ENCODE results near the gene TMEM145.
"Not testable (repeated sequence)": the region's sequence is repeated elsewhere in the genome, so short reads cannot be mapped to it uniquely, and the experiment has no call there.

Gene TMEM145

DNA sequence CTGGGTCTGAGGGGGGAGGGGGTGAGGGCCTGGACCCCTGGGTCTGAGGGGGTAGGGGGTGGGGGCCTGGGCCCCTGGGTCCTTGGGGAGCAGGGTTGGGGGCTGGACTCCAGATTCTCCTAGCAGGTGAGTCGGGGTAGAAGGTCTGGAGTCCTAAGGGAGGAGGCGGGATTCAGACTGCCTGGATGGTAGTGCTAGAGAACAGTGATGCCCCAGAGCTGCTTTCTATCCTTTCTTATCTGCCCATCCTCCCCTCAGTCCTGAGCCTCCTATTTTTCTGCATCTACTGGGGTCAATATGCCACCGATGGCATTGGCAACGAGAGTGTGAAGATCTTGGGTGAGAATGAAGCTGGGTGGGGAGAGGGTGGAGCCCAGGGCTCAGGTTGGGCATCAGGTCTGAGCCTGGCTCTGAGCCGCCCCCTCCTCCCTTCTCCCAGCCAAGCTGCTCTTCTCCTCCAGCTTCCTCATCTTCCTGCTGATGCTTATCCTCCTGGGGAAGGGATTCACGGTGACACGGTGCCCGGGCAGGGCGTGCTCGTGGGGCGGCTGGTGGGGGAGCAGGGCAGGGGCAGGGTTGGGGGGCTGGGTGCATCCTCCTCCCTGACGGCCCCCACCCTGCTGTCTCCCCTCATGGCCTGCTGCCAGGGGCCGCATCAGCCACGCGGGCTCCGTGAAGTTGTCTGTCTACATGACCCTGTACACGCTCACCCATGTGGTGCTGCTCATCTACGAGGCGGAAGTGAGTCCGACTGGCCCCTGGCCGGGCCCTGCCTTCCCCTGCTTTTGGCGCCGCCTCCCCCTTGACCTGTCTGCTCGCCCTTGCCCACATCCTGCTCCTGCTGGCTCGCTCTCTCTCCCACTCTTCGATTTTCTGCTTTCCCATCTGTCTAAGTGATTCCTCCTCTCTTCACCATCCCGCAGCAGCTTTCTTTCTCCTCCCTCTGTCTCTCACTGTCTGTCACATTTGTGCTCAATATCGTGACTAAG is 3.4 kb downstream of the TMEM145 start:
- DNase-seq, result no peak

DNA sequence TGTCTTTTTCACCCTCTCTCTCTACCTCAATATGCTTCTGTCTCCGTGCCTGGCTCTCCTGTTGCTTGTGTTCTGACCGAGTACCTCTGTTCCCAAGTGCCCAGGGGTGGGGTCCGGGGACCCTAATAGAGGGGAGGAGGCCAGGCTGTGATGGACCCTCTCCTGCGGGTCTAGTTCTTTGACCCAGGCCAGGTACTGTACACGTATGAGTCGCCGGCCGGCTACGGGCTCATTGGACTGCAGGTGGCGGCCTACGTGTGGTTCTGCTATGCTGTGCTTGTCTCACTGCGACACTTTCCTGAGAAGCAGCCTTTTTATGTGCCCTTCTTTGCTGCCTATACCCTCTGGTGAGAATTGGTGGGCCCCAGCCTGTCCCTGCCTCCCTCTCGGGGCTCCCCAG is 4.4 kb downstream of the TMEM145 start:
- no peak for DNase-seq

DNA sequence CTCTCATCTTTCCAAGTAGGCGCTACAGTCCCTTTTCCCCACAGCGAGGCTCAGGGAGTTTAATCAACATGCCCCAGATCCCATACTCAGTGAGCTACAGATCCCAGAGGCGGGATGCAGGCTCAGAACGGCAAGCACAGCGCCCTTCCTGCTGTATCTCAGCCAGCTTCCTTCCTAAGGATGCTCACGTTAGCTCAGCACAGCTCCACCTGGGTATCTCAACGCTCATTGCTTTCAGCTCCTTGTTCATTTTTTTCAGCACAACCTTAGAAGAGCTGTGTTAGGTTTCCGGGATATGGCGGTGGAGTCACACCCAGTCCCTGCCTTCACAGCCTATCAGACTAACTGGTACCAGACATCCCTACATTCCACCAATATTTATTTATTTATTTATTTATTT is 9.2 kb downstream of the TMEM145 start:
- no peak for DNase-seq

DNA sequence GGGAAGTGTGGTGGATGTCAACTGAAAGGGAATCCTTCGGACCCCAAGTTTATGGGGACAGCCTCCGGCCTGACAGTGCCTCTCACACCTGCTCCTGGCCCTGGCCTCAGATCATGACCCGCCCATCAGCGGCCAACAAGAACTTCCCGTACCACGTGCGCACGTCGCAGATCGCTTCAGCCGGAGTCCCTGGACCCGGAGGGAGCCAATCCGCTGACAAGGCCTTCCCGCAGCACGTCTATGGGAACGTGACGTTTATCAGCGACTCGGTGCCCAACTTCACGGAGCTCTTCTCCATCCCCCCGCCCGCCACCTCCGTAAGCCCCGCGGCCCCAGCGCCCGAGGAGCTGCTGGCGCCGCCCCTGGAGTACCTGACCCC is 10.4 kb downstream of the TMEM145 start:
- DNase-seq, result no peak

DNA sequence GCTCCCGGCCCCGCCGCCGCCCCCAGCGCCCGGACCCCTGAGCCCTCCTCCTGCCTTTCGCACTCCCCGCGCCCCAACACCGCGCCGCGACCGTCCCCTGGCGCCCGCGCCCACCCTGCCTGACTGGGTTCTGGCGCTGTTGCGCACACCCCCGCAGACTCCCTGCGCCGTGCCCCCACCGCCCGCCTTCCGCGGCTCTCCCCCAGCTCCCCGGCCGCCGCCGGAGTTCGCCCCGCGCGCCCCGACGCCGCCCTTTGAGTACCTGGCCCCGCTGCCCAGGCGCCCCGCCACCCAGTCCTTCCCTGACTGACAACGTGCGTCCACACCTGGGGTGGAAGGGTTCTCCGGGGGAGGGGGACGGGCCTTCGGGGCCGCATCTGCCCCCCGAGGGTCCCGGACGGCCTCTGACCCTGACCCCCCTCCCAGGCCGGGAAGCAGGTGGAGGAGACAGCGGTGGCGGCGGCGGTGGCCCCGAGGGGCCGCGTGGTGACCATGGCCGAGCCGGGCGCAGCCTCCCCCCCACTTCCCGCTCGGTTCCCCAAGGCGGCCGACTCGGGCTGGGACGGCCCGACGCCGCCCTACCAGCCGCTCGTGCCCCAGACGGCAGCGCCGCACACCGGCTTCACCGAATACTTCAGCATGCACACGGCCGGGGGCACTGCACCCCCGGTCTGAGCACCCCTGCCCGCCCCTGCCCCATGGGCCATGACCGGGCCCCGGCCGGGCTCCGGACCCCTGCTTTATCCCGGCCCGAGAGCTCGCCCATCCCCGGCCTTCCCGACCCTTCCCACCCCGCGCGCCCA is 10.9 kb downstream of the TMEM145 start:
- no peak for DNase-seq

DNA sequence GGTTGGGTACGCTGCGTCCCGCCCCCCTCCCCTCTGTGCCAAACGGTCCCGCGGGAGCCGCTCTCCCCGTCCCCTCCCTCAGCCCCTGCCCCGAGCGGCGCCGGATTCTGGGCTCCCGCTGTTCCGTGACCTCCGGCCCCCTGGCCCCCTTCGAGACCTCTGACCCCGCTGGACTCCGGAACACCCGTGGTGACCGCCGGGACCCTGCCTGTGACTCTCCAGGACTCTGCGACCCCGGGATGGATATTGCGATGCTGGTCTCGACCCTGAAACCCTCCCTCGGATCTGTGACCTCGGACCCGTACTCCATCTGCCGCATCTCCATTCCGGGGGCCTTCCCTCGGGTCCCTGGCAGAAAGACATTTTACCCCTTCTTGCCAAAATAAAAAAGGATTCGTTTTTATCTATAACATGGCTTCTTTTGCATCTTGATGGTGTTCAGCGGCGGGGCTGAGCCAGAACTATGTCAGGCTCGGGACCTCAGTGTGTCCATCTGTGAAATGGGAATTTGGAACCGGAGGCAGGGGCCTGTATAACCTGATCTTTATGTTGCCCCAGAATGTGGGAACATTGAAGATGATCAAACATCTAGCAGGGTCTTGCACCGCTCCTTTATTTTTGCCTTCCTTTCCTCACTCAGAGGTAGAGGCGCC is 11.7 kb downstream of the TMEM145 start:
- no peak for DNase-seq

DNA sequence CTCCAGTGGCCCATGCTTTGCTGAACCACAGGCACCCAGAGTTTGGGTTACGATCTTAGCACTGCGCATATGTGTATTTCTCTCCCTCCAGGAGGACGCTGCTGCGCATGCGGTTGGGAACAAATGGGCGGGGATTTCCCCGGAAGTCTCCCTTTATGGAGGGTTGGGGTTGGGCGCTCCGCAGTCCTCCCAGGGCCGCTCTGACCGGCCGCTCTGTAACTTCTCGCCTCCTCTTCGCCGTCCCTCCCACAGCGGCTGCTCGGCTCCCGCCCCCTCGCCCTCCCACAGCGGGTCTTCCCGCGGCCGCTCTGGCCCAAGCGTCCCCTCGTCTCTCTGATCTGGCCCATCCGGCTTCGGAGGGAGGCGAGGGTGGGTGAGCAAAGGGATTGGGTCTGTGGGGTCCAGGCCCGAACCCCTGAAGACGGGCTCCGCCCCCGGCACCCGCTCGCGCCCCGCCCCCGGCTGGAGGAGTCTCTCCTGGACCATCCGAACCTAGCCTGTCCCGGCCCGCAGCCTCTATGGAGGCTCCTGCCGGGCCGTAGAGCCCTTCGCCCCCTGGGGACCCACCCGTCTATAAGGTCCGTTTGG is 12.3 kb downstream of the TMEM145 start, which contains the start of gene MEGF8:
TSS of gene MEGF8 (plus strand) at position 328 of the 588 bp plus-strand sequence. CDS start 609 bp downstream, outside the sequence.
- DNase-seq, result peak; percentile 80 to 98

DNA sequence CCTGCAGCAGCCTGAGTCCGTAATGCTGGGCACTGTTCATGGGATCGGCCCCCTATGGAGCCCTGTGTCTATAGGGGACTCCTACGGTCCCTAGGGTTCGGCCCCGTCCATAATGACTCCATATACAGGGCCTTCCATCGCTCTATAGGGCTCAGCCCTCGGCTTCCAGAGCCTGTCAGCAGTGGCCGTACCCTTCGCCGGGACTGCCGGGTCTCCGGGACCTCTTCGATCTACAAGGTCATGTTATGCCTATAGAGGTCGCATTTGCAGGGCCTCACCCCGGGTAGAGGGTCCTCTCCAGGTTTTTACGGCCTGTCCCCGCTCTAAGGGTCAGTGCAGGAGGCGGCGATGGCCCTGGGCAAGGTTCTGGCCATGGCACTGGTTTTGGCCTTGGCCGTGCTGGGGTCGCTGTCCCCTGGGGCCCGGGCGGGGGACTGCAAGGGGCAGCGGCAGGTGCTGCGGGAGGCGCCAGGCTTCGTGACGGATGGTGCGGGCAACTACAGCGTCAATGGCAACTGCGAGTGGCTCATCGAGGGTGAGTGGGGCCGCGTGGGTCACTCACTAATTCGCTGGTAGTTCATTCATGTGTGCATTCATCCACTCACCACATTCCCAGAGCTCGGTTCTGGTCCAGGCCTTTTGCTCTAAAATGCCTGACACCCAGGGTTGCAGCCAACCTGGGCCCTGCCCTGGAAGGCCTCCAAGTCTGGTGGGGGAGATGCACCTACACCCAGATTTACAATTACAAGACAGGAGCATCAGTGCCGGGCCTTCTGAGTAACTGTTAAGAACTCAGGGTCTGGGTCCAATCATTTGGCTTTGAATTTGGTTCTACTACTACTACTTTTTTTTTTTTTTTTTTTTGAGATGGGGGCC is 13.0 kb downstream of the TMEM145 start:
- DNase-seq, result no peak

DNA sequence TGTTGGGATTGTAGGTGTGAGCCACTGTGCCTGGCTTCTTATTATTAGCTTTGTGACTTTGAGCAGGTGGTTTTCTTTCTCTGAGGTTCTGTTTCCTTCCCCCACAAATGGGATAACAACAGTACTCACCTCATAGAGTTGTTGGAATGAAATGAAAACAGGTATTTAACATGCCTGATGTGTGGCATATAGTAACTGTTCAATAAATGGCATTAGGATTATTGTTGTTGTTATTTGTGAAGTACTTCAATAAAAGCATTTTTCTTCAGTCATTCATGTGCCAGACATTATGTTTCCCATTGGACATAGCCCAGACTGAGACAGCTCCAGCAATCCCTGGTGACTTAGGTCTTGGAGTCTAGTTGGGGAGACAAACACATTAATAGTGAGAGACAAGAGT is 13.9 kb downstream of the TMEM145 start:
- DNase-seq, result no peak

DNA sequence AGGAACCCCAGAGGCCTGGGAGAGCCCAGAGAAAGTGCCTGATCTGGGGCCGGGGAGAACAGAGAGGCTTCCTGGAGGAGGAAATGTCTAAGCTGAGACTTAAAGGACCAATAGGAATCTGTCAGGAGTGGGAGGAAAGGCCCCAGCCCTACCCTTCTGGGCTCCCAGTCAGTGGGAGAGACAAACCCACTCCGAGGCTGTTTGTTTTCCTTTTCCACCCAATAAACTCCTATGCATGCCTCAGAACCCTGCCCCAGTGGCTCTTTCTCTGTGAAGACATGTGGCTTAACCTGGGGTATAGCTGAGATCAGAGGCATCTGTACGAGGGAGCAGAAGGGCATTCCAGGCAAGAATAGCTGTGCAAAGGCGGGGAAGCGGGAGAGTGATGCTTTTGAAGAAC is 14.3 kb downstream of the TMEM145 start:
- no peak for DNase-seq

DNA sequence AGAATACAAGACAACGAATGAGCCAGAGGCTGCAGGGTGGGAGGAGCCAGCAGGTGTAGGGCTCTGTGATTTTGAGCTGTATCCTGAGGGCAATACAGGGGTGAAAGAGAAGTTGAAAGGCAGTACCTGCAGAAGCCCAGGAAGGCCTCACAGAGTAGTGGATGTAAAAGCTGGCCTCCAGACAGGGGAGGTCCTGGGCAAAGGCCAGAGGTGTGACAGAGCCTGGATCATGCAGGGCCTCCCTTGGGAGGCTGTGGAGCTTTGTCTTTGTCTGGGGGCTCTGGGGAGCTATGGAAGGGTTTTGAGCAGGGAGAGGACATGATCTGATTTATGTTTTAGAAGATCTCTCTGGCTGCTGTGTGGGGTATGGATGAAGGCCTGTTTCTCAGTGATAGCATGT is 15.0 kb downstream of the TMEM145 start:
- DNase-seq, result no peak

DNA sequence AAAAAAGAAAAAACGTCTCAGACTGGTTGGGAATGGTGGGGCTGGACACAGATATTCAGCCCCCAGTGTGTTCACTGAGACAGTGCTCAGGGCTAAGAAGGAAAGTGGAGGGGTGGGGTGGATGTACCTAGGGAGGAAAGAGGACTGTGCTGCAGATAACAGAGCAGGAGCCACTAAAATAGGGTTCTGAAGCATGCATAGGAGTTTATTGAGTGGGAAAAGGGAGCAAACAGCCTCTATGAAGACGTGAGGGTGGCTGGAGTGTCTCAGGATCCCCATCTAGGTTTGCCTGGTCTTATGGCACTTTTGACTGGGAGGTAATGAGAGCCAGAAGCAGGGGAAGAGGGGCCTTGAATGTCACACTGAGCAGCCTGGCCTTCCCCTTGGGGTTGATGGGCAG is 15.7 kb downstream of the TMEM145 start:
- DNase-seq, result no peak

DNA sequence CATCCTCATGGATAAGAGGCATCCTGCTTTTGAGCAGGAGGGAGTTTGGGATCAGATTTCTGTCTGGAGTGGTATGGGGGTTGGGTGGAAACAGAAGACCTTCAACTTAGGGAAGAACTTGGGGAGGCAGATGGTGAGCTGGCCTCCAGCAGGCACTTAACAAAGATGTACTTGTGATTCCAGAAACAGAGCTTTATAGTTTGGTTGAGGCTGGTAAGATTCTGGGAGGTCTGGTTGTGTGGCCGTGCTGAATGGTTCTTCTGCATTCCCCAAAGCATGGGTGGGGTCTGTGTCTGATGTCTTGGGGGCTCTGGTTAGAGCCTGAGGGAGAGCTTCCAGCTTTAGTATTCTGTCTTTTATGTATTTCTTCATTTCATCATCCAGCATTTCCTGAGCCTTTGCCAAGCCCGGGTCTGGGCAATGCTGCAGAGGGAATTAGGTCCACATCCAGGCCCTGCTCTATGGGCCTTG is 17.2 kb downstream of the TMEM145 start:
- DNase-seq, result no peak

DNA sequence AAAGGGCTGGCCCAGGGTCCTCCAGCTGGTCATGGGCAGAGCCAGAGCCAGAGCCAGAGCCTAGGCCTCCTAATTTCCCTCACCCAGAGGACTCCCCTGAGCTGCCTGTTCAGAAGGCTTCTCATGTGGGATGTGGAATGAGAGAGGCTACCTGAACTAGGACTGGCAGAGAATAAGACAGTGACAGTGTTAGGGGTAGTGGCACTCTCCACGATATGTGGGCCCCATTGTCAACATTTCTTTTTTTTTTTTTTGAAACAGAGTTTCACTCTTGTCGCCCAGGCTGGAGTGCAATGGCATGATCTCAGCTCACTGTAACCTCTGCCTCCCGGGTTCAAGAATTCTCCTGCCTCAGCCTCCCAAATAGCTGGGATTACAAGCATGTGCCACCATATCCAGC is 18.2 kb downstream of the TMEM145 start:
- not testable (repeated sequence) for DNase-seq

DNA sequence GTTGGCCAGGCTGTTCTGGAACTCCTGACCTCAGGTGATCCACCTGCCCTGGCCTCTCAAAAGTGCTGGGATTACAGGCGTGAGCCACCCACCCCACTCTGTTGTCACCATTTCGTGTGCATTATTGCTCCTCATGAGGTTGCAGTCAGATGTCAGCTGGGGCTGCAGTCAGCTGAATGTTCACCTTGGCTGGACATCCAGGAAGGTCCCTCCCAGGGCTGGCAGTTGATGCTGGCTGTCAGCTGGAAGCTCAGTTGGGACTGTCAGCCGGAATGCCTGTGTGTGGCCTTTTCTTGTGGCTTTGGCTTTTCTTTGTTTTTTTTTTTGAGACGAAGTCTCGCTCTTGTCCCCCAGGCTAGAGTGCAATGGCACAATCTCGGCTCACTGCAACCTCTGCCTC is 18.9 kb downstream of the TMEM145 start:
- DNase-seq, result peak in 1 of 2 experiments; percentile 21

DNA sequence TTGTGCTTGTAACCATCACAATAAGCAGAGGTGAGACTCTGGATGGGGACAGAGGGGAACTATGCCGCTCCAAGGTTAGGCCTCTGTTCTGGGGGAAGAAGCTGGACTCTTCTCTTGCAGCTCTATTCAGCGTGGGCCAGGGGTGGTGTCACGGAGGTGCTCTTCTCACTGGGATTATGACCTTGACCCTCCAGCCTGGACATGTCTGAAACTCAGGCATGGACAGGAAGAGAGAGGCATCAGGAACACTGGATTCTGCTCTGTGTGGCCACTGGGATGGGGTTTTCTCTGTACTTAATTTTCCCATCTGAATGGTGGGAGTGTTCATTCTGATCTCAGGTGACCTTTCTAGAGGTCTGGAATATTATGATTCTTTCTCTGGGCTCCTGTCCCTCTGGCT is 19.9 kb downstream of the TMEM145 start:
- no peak for DNase-seq

DNA sequence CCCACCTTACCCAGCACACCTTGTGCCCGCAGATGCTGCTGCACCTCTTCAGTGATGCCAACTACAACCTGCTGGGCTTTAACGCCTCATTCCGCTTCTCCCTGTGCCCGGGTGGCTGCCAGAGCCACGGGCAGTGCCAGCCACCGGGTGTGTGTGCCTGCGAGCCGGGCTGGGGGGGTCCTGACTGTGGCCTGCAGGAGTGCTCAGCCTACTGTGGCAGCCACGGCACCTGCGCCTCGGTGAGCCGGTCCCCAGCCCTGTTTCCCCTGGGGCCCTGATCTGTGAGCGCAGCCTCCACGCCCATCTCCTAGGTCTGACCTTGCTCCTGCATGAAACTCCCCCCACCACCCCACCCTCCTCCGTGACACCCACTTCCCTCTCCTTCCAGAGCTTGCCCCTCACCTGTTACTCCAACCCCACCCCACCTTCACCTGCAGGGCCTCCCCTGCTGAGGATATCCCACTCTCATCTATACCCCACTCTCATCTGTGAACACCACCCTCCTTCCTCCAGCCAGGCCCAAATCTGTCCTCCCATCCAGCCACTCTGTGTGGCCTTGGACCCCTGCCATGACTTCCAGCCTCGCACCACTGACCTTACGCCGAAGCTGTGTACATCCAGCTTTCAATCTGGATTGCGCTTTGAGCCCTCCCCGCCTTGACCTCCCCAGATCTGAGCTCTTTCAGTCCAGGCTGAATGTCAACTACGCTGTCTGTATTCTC is 21.0 kb downstream of the TMEM145 start:
- no peak for DNase-seq

DNA sequence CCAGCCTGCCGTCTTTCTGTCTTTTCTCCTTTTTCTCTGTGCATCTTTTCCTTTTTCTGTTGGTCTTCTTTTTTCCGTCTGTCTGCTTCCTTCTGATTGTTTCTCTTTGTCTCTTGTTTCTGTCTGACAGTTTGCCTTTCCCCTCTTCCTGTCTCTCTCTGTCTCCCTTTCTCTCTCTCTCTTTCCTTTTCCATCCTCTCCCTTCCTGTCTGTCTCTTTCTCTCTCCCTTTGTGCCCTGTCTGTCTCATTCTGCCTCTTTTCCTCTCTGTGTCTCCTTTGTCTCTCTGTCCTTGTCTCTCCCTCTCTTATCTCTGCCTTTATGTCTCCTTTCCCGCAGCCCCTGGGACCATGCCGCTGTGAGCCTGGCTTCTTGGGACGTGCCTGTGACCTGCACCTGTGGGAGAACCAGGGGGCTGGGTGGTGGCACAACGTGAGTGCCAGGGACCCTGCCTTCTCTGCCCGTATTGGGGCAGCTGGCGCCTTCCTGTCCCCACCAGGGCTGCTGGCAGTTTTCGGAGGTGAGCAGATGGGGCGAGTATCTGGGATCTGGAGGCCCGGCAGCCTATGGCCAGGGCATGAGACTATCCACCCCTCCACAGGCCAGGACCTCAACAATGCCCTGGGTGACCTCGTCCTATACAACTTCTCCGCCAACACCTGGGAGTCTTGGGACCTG is 21.7 kb downstream of the TMEM145 start:
- peak in 1 of 2 experiments; percentile 4 for DNase-seq

DNA sequence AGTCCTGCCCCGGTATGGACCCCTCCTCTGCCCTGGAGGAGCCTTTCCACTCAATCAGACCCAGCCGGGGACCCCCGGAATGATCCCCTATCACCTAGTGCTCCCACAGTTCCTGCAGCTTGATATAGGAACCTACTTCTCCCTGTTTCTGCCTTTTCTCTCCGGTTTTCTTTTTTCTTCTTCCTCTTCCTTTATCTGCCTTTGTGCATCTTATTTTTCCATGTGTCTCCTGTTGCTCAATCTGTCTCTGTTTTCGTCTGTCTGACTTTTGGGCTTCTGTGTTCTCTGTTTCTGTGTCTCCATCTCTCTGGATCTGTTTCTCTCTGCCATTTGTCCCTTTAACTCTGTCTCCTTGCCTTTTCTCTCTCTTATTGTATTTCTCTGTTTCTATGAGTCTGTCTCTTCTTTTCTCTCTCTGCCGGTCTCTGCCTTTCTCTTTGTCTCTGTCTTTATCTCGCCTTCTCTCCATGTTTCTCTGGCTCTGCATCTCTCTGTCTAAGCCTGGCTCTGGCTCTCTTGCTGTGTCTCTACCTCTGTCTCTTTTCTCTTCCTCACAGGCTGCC is 22.3 kb downstream of the TMEM145 start:
- DNase-seq, result no peak

DNA sequence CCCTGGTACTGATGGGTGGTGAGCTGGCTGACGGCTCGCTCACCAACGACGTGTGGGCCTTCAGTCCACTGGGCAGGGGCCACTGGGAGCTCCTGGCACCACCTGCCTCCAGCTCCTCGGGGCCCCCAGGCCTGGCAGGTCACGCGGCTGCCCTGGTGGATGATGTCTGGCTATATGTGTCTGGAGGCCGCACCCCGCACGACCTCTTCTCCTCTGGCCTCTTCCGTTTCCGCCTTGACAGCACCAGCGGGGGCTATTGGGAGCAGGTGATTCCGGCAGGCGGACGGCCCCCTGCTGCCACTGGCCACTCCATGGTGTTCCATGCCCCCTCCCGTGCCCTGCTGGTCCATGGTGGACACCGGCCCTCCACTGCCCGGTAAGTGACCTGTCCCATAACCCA is 22.9 kb downstream of the TMEM145 start:
- no peak for DNase-seq

All from cerebellar nuclear complex (tissue), 1 donor.